HepG2 (cell line): Measurements from ENCODE around the gene ENGASE. TPM values are rescaled to one million over a fixed set of nuclear protein-coding genes. Genes with fewer than 3 reads are reported as not detected.
A peak's percentile ranks its signal among the peaks of the same experiment; 100 is the strongest.

Source experiments
- AHDC1 ChIP-seq: sonication (generic); formaldehyde crosslinking; IDR thresholded peaks from 2 replicates; pipeline ENCODE4 v1.5.1; 2020; ENCODE audit warnings: mild to moderate bottlenecking, missing genetic modification reagents, borderline replicate concordance
- ARHGAP35 ChIP-seq: sonication (generic); formaldehyde crosslinking; IDR thresholded peaks from 2 replicates; pipeline ENCODE4 v1.9.0; 2022; ENCODE audit warnings: mild to moderate bottlenecking, inconsistent platforms, moderate library complexity, missing genetic modification reagents, borderline replicate concordance
- CBFB ChIP-seq: sonication (generic); formaldehyde crosslinking; IDR thresholded peaks from 2 replicates; pipeline ENCODE4 v1.4.0; 2020; ENCODE audit warnings: missing genetic modification reagents
- DRAP1 ChIP-seq: IDR thresholded peaks from 2 replicates; pipeline ENCODE4 v1.6.1; 2016; ENCODE audit warnings: missing genetic modification reagents, missing compliant biosample characterization
- HNRNPUL1 ChIP-seq: fragments of 200-400 bp; formaldehyde crosslinking; IDR thresholded peaks from 2 replicates; pipeline ENCODE4 v1.6.1; 2017; ENCODE audit warnings: low read depth, mild to moderate bottlenecking, low read length, moderate library complexity
- MIER2 ChIP-seq: IDR thresholded peaks from 2 replicates; pipeline ENCODE4 v1.6.1; 2016; ENCODE audit warnings: missing biosample characterization, missing genetic modification reagents
- NCOA2 ChIP-seq: sonication (generic); formaldehyde crosslinking; IDR thresholded peaks from 2 replicates; pipeline ENCODE4 v1.8.0; 2022; ENCODE audit warnings: inconsistent platforms
- NONO ChIP-seq, 2 experiments: fragments of 450-650 bp in 1 of 2; sonication (generic) in 1 of 2; formaldehyde crosslinking in 1 of 2; IDR thresholded peaks in 1 of 2; conservative IDR thresholded peaks in 1 of 2; 2 replicates each; pipeline versions ENCODE4 v1.6.1 to v1.8.0; 2017 to 2022; ENCODE audit warnings: mild to moderate bottlenecking in 1 of 2, missing genetic modification reagents in 1 of 2, moderate library complexity in 1 of 2
- PPARG ChIP-seq: conservative IDR thresholded peaks from 2 replicates; pipeline ENCODE4 v1.6.1; 2016; ENCODE audit warnings: missing biosample characterization, missing genetic modification reagents
- REST ChIP-seq, 2 experiments: IDR thresholded peaks; 2 replicates each; pipeline ENCODE4 v1.6.1; 2011 to 2012; ENCODE audit warnings: low read length in 2 of 2, borderline replicate concordance in 1 of 2, low read depth in 1 of 2, mild to moderate bottlenecking in 1 of 2, moderate library complexity in 1 of 2
- TARDBP ChIP-seq: sonication (generic); formaldehyde crosslinking; IDR thresholded peaks from 2 replicates; pipeline ENCODE4 v1.8.0; 2022; ENCODE audit warnings: mild to moderate bottlenecking, missing genetic modification reagents
- U2AF1 ChIP-seq: fragments of 200-400 bp; formaldehyde crosslinking; optimal IDR thresholded peaks from 2 replicates; pipeline ENCODE3; 2017; ENCODE audit warnings: mild to moderate bottlenecking, low read depth, low read length
- ZFP1 ChIP-seq: IDR thresholded peaks from 2 replicates; pipeline ENCODE4 v1.6.1; 2016
- ZNF18 ChIP-seq: sonication (generic); formaldehyde crosslinking; IDR thresholded peaks from 2 replicates; pipeline ENCODE4 v1.8.0; 2022; ENCODE audit warnings: mild to moderate bottlenecking, missing genetic modification reagents; ENCODE audit not compliant: insufficient replicate concordance
- ZNF331 ChIP-seq: sonication (generic); formaldehyde crosslinking; IDR thresholded peaks from 2 replicates; pipeline ENCODE4 v1.4.0; 2020; ENCODE audit warnings: missing genetic modification reagents
- ZNF362 ChIP-seq: sonication (generic); formaldehyde crosslinking; IDR thresholded peaks from 2 replicates; pipeline ENCODE4 v1.4.0; 2020; ENCODE audit warnings: missing genetic modification reagents, mild to moderate bottlenecking, borderline replicate concordance
- polyA plus RNA-seq, 8 experiments: library from polyadenylated mRNA; depleted of rRNA in 3 of 8; stranded (reverse) in 7 of 8; unstranded in 1 of 8; fragments of >200 nt; fragmentation: Illumina TruSeq in 4 of 8; extraction: Trizol in 4 of 8; gene quantifications; 2 replicates each; pipeline versions ENCODE4 v1.2.1 to v1.2.3, GENCODE V29; 2011 to 2016; ENCODE audit warnings: low read depth in 4 of 8, missing spikeins in 1 of 8, mixed read lengths in 1 of 8; ENCODE audit not compliant: insufficient read depth in 1 of 8
- total RNA-seq, 5 experiments: library from RNA; depleted of rRNA; stranded (reverse); fragments of >200 nt; fragmentation: Illumina TruSeq; extraction: Trizol; gene quantifications; 2 replicates each; pipeline ENCODE4 v1.2.3, GENCODE V29; 2016; ENCODE audit warnings: low read depth in 1 of 5

Gene ENGASE
- total and polyA plus RNA-seq, 2 of the 13 experiments (the other 11 are each of a cell fraction or from before 2014, with no cell fraction given): 10.6 to 18.1 TPM

GRCh38 chr17:79027274-79027924 lies 47.2 kb upstream of the ENGASE start (continued):
- peak; percentile 39 for TF ChIP-seq TARDBP (CRISPR knock-in tag)
- TF ChIP-seq ZNF362 (CRISPR knock-in tag): no peak
- peak; percentile 86 for TF ChIP-seq ZFP1 (CRISPR knock-in tag)
- TF ChIP-seq CBFB (CRISPR knock-in tag): no peak; the same call in 1 of the 2 replicates
- no peak for TF ChIP-seq HNRNPUL1
- no peak for TF ChIP-seq MIER2
- no peak for TF ChIP-seq ARHGAP35 (CRISPR knock-in tag)
- TF ChIP-seq PPARG (CRISPR knock-in tag): no peak; the same call in 1 of the 2 replicates
- peak; percentile 55 for TF ChIP-seq ZNF331 (CRISPR knock-in tag)
- TF ChIP-seq U2AF1: no peak
- TF ChIP-seq REST (IDR thresholded peaks at IDR 0.05; ENCODE audit: borderline replicate concordance in 1 of 2, low read depth in 1 of 2, low read length in 2 of 2): no peak
- TF ChIP-seq ZNF18 (CRISPR knock-in tag): peak; percentile 87
- TF ChIP-seq DRAP1: peak; percentile 87
- no peak for TF ChIP-seq AHDC1 (CRISPR knock-in tag)
- no peak for TF ChIP-seq NONO (IDR thresholded peaks at IDR 0.05)
- peak; percentile 58; the same call in 1 of the 2 replicates for TF ChIP-seq NONO (CRISPR knock-in tag; conservative IDR thresholded peaks at IDR 0.05)
- TF ChIP-seq NCOA2 (CRISPR knock-in tag): peak; percentile 63
